Tibial nerve (tissue), 4 donors: ENCODE data around the gene ARHGAP26.

ENCODE experiments used
- CTCF ChIP-seq, 5 experiments: fragments of 200-600 bp in 3 of 5; fragments of 450-650 bp in 2 of 5; sonication (generic) in 3 of 5; IDR thresholded peaks; one replicate each; pipeline ENCODE4 v1.5.1; 2016 to 2019; ENCODE audit warnings: antibody characterized with exemption in 5 of 5, mild to moderate bottlenecking in 3 of 5, moderate library complexity in 2 of 5
- EP300 ChIP-seq, 2 donors: sonication (generic); formaldehyde crosslinking; IDR thresholded peaks; one replicate each; pipeline ENCODE4 v1.6.1; 2017; ENCODE audit warnings: antibody characterized with exemption in 2 of 2, mild to moderate bottlenecking in 1 of 2
- POLR2A ChIP-seq, 2 donors: fragments of 450-650 bp; IDR thresholded peaks; one replicate each; pipeline ENCODE4 v1.6.1; 2017; ENCODE audit warnings: antibody characterized with exemption in 2 of 2, mild to moderate bottlenecking in 2 of 2, moderate library complexity in 2 of 2

GRCh38 chr5:142926549-142926948 is 156.4 kb downstream of the ARHGAP26 start:
- no peak for TF ChIP-seq CTCF (IDR thresholded peaks at IDR 0.05)
- no peak for TF ChIP-seq EP300 (IDR thresholded peaks at IDR 0.05)
- TF ChIP-seq POLR2A (IDR thresholded peaks at IDR 0.05): no peak
